OCI-LY7 (cell line): ENCODE data around the gene STARD9. TPM values are rescaled to one million over a fixed set of nuclear protein-coding genes. Genes with fewer than 3 reads are reported as not detected.

Experiments used
- BruUV-seq: library from RNA; stranded (reverse); fragments of 400-500 nt; replicated peaks from 2 replicates; lab custom pipeline; 2021; lab: Mats Ljungman, UMichigan
- CTCF ChIA-PET: fragments of 300-600 bp; sonication (Branson Sonifier 250); formaldehyde crosslinking; loops from one replicate; lab custom pipeline; 2022; ENCODE audit warnings: antibody characterized with exemption; ENCODE audit not compliant: unreplicated experiment; lab: Charles Lee
- POLR2A ChIA-PET: fragments of 300-600 bp; sonication (Branson Sonifier 250); formaldehyde crosslinking; loops from one replicate; lab custom pipeline; 2022; ENCODE audit warnings: antibody characterized with exemption; lab: Charles Lee
- DNase-seq: peaks from one replicate; pipeline ENCODE4 v3.0.0-alpha.2; 2015; ENCODE audit warnings: low spot score
- H2AFZ ChIP-seq: fragments of 200-600 bp; sonication (generic), shearing (Covaris generic); 2 replicates; pipeline ENCODE4 v1.6.1; 2014; ENCODE audit warnings: mild to moderate bottlenecking, antibody characterized with exemption, low read length, moderate library complexity
- H3K27ac ChIP-seq: fragments of 200-600 bp; sonication (generic); 2 replicates; pipeline ENCODE4 v1.5.1; 2014; ENCODE audit warnings: mixed run types, low read depth, mild to moderate bottlenecking, moderate library complexity, low read length, inconsistent platforms; ENCODE audit not compliant: poor library complexity, severe bottlenecking
- H3K36me3 ChIP-seq: fragments of 200-600 bp; sonication (generic); 2 replicates; pipeline ENCODE4 v1.6.1; 2014; ENCODE audit warnings: mild to moderate bottlenecking, antibody characterized with exemption, low read length, moderate library complexity, mixed read lengths; ENCODE audit not compliant: insufficient read depth
- H3K4me1 ChIP-seq: fragments of 200-600 bp; sonication (generic); 2 replicates; pipeline ENCODE4 v1.5.1; 2014; ENCODE audit warnings: mild to moderate bottlenecking, low read length; ENCODE audit not compliant: insufficient read depth, poor library complexity, severe bottlenecking
- H3K4me2 ChIP-seq: fragments of 200-600 bp; sonication (generic); 2 replicates; pipeline ENCODE4 v1.6.1; 2014; ENCODE audit warnings: mild to moderate bottlenecking, low read length
- H3K4me3 ChIP-seq: fragments of 200-600 bp; sonication (generic); 2 replicates; pipeline ENCODE4 v1.5.1; 2014; ENCODE audit warnings: mild to moderate bottlenecking, low read depth, low read length; ENCODE audit not compliant: poor library complexity, severe bottlenecking
- H3K79me2 ChIP-seq: fragments of 200-600 bp; sonication (generic); 2 replicates; pipeline ENCODE4 v1.6.1; 2016; ENCODE audit warnings: low read depth, mild to moderate bottlenecking, low read length, moderate library complexity, mixed read lengths; ENCODE audit not compliant: insufficient read depth
- H3K9me2 ChIP-seq: fragments of 200-600 bp; sonication (generic); 2 replicates; pipeline ENCODE4 v1.6.1; 2016; ENCODE audit warnings: mild to moderate bottlenecking, low read length, mixed read lengths; ENCODE audit not compliant: insufficient read depth
- H3K9me3 ChIP-seq: fragments of 200-600 bp; sonication (generic); 2 replicates; pipeline ENCODE4 v1.6.1; 2014; ENCODE audit warnings: mild to moderate bottlenecking, mixed run types, low read length, mixed read lengths
- H4K20me1 ChIP-seq: fragments of 200-600 bp; sonication (generic); 2 replicates; pipeline ENCODE4 v1.6.1; 2014; ENCODE audit warnings: mild to moderate bottlenecking, antibody characterized with exemption, low read length, moderate library complexity, mixed read lengths; ENCODE audit not compliant: insufficient read depth
- EZH2phosphoT487 ChIP-seq: fragments of 200-600 bp; sonication (generic); IDR thresholded peaks from 2 replicates; pipeline ENCODE4 v1.6.1; 2018; ENCODE audit warnings: low read depth, borderline replicate concordance, mild to moderate bottlenecking, mixed run types, antibody characterized with exemption, low read length, moderate library complexity, mixed read lengths
- intact Hi-C: fragments of 100-400 bp; cut with micrococcal nuclease; formaldehyde crosslinking; loops from one replicate; pipeline ENCODE4 v1.10.0; 2022; ENCODE audit not compliant: unreplicated experiment
- total RNA-seq, 2 experiments: library from RNA; depleted of rRNA in 1 of 2; stranded (reverse); fragments of >200 nt in 1 of 2; shearing (Covaris generic) in 1 of 2; gene quantifications; 2 replicates each; pipeline ENCODE4 v1.2.3, GENCODE V29; 2014 to 2022
- TF ChIP-seq, protein P1 (sequence below): fragments of 200-600 bp; sonication (generic); conservative IDR thresholded peaks from 2 replicates; pipeline ENCODE4 v1.5.1; 2014; ENCODE audit warnings: mild to moderate bottlenecking, antibody characterized with exemption, low read length, moderate library complexity, mixed read lengths

The STARD9 gene
- total RNA-seq, 2 experiments from 2014 or later = 8.9 to 15.3 TPM

DNA sequence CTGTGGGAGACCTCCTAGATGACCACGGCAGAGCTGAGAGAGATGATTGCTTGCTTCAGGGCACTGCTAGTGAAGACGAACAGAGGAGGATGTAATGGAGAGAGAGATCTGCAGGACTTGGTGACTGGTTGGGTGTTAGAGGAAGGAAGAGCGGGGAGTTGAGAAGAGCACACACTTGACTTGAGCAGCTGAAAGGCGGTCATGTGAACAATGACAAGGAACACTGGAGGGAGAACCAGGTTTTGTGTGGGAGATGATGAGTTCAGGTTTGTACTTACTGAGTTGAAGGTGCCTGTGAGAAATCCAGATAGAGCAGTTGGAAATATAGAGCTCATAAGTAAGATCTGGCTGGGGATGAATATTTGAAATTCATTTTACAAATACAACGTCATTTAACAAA is 121.2 kb downstream of the STARD9 start:
- BruUV-seq = no TSS peak
- H3K4me3 ChIP-seq = no peak overlapping the region
- TF ChIP-seq, protein P1, sequence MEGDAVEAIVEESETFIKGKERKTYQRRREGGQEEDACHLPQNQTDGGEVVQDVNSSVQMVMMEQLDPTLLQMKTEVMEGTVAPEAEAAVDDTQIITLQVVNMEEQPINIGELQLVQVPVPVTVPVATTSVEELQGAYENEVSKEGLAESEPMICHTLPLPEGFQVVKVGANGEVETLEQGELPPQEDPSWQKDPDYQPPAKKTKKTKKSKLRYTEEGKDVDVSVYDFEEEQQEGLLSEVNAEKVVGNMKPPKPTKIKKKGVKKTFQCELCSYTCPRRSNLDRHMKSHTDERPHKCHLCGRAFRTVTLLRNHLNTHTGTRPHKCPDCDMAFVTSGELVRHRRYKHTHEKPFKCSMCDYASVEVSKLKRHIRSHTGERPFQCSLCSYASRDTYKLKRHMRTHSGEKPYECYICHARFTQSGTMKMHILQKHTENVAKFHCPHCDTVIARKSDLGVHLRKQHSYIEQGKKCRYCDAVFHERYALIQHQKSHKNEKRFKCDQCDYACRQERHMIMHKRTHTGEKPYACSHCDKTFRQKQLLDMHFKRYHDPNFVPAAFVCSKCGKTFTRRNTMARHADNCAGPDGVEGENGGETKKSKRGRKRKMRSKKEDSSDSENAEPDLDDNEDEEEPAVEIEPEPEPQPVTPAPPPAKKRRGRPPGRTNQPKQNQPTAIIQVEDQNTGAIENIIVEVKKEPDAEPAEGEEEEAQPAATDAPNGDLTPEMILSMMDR = no peak
- TF ChIP-seq EZH2phosphoT487 = no peak
- DNase-seq = no peak
- no peaks in the 10 kb centered on the region for H3K4me1 ChIP-seq
- CTCF ChIA-PET = no interaction called here
- H3K27ac ChIP-seq = no peak overlapping the region
- H3K79me2 ChIP-seq = no peaks in the 10 kb centered on the region
- H4K20me1 ChIP-seq = no peaks in the 10 kb centered on the region
- H3K9me2 ChIP-seq = no peaks in the 10 kb centered on the region
- no peak overlapping the region for H2AFZ ChIP-seq
- H3K4me2 ChIP-seq = no peak overlapping the region
- POLR2A ChIA-PET = interaction anchor here (0.6 to 0.7 kb wide), 2 partner anchors 57 to 551 kb away, joined by 3 read pairs; no protein-coding TSS in a partner anchor
- peaks cover 24% of the 10 kb centered on the region for H3K36me3 ChIP-seq
- intact Hi-C loops = no loop called here
- H3K9me3 ChIP-seq = peaks cover 8% of the 10 kb centered on the region; the same call in 1 of the 2 replicates

DNA sequence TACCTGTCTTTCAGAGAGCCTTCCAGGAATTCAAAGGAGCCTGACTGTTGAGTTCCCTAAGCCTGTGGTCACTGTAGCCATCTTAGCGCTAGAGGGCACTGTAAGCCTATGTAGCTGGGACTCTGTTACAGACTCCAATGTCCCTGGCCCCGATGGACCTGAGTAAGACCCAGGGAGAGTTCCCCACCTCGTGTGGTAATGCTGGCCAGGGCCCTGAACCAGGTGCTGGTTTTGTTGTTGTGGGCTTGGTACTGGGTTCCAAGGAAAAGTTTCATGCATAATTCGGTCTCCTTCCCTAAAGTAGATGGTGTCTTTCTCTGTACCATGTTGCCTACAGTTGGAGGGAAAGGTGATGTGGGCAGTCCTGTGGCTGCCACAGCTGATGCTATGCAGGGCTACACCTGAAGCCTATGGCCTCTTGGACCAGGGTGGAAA is 129.1 kb downstream of the STARD9 start:
- no TSS peak for BruUV-seq
- no peak overlapping the region for H3K4me3 ChIP-seq
- H3K27ac ChIP-seq = no peak overlapping the region
- H4K20me1 ChIP-seq = no peaks in the 10 kb centered on the region
- peaks cover 8% of the 10 kb centered on the region; the same call in 1 of the 2 replicates for H3K9me3 ChIP-seq
- peak; percentile 78 for DNase-seq
- H3K9me2 ChIP-seq = no peaks in the 10 kb centered on the region
- ChIA-PET POLR2A (no interaction called here), CTCF (no interaction called here)
- TF ChIP-seq, protein P1 = peak; percentile 95
- TF ChIP-seq EZH2phosphoT487 = no peak
- no peaks in the 10 kb centered on the region for H3K79me2 ChIP-seq
- no peaks in the 10 kb centered on the region for H3K4me1 ChIP-seq
- no peak overlapping the region for H3K4me2 ChIP-seq
- no peak overlapping the region for H2AFZ ChIP-seq
- intact Hi-C loops = loop anchor here (1.0 kb wide), 1 partner anchor 222 kb away; no protein-coding TSS in a partner anchor
- peaks cover 20% of the 10 kb centered on the region for H3K36me3 ChIP-seq

DNA sequence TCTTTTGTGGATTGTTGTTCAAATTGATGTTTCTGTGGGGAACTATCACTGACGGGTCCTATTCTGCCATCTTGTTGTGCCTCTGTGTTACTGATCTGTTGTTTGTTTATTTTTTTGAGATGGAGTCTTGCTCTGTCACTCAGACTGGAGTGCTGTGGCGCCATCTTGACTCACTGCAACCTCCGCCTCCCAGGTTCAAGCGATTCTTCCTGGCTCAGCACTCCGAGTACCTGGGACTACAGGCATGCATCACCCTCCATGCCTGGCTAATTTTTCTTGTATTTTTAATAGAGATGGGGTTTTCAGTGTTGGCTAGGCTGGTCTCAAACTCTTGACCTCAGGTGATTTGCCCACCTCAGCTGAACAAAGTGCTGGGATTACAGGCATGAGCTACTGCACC is 129.9 kb downstream of the STARD9 start:
- CTCF ChIA-PET = no interaction called here
- BruUV-seq = no TSS peak

More for the DNA sequence above, 129.9 kb downstream of the STARD9 start:
- Histone ChIP-seq H3K27ac (no peak overlapping the region), H3K9me3 (peaks cover 8% of the 10 kb centered on the region; the same call in 1 of the 2 replicates), H3K4me2 (no peak overlapping the region), H3K4me1 (no peaks in the 10 kb centered on the region), H3K36me3 (peaks cover 14% of the 10 kb centered on the region), H3K79me2 (no peaks in the 10 kb centered on the region), H4K20me1 (no peaks in the 10 kb centered on the region), H2AFZ (no peak overlapping the region), H3K9me2 (no peaks in the 10 kb centered on the region), H3K4me3 (no peak overlapping the region)
- POLR2A ChIA-PET = no interaction called here
- intact Hi-C loops = loop anchor here (5.0 kb wide), 1 partner anchor 582 kb away; no protein-coding TSS in a partner anchor
- no peak for TF ChIP-seq EZH2phosphoT487
- TF ChIP-seq, protein P1 = no peak
- DNase-seq = no peak
